H1 (cell line): Measurements from ENCODE around the gene SLC20A1. TPM values are rescaled to one million over a fixed set of nuclear protein-coding genes. Genes with fewer than 3 reads are reported as not detected.

ENCODE experiments used
- CTCF ChIA-PET: fragments of 300-600 bp; sonication (Branson Sonifier 250); formaldehyde crosslinking; loops from one replicate; lab custom pipeline; 2021; ENCODE audit not compliant: partially characterized antibody; lab: Charles Lee
- POLR2A ChIA-PET: fragments of 300-600 bp; sonication (Branson Sonifier 250); formaldehyde crosslinking; loops from one replicate; lab custom pipeline; 2021; ENCODE audit warnings: inconsistent platforms; ENCODE audit not compliant: partially characterized antibody; lab: Charles Lee
- DNase-seq, 2 experiments: peaks; one replicate each; pipeline versions ENCODE4 v3.0.0 to v3.0.0-alpha.2; 2010 to 2022; ENCODE audit warnings: low spot score in 2 of 2, low read depth in 1 of 2, mixed read lengths in 1 of 2
- FAIRE-seq: peaks from 2 replicates; lab custom pipeline; 2011; peaks lifted over from hg19 to GRCh38; lab: Jason Lieb, UNC
- H2AFZ ChIP-seq: 2 replicates; pipeline ENCODE4 v1.8.1; 2012; ENCODE audit warnings: low read length, inconsistent platforms
- H2AK5ac ChIP-seq: 2 replicates; pipeline ENCODE4 v1.6.1; 2013; ENCODE audit warnings: low read depth, low read length
- H2BK120ac ChIP-seq: replicated peaks from 2 replicates; pipeline ENCODE3; 2013; ENCODE audit warnings: low read depth, low read length, inconsistent platforms
- H2BK12ac ChIP-seq: 2 replicates; pipeline ENCODE4 v1.6.1; 2013; ENCODE audit warnings: low read depth, low read length
- H2BK15ac ChIP-seq: 2 replicates; pipeline ENCODE4 v1.6.1; 2013; ENCODE audit warnings: low read length
- H2BK20ac ChIP-seq: 2 replicates; pipeline ENCODE4 v1.6.1; 2013; ENCODE audit warnings: low read length
- H2BK5ac ChIP-seq: 2 replicates; pipeline ENCODE4 v1.6.1; 2013; ENCODE audit warnings: low read depth, low read length
- H3K14ac ChIP-seq: 2 replicates; pipeline ENCODE4 v1.6.1; 2013; ENCODE audit warnings: inconsistent platforms; ENCODE audit not compliant: insufficient read length
- H3K18ac ChIP-seq: 2 replicates; pipeline ENCODE4 v1.6.1; 2013; ENCODE audit warnings: low read length; ENCODE audit errors: extremely low read depth
- H3K23ac ChIP-seq: 2 replicates; pipeline ENCODE4 v1.6.1; 2013; ENCODE audit warnings: inconsistent platforms; ENCODE audit not compliant: insufficient read length
- H3K23me2 ChIP-seq: 2 replicates; pipeline ENCODE4 v1.6.1; 2013; ENCODE audit warnings: low read depth, low read length
- H3K27ac ChIP-seq: 2 replicates; pipeline ENCODE4 v1.6.1; 2011; ENCODE audit warnings: low read depth, low read length, inconsistent platforms
- H3K27me3 ChIP-seq, 4 experiments: replicated peaks in 1 of 4; 1 replicate in 1 of 4; 2 replicates in 3 of 4; pipeline versions ENCODE4 v1.6.1 to v1.8.1; 2011 to 2013; ENCODE audit warnings: low read length in 3 of 4, mild to moderate bottlenecking in 3 of 4, inconsistent platforms in 2 of 4, mixed read lengths in 2 of 4, moderate library complexity in 1 of 4; ENCODE audit not compliant: control insufficient read depth in 3 of 4, insufficient read depth in 3 of 4; ENCODE audit errors: extremely low read depth in 1 of 4
- H3K36me3 ChIP-seq, 4 experiments: 2 replicates each; pipeline versions ENCODE4 v1.6.1 to v1.8.1; 2011 to 2013; ENCODE audit warnings: mild to moderate bottlenecking in 4 of 4, low read length in 3 of 4, moderate library complexity in 2 of 4, control low read depth in 1 of 4, inconsistent platforms in 1 of 4; ENCODE audit not compliant: insufficient read depth in 4 of 4, control insufficient read depth in 2 of 4
- H3K4ac ChIP-seq: replicated peaks from 2 replicates; pipeline ENCODE3; 2013; ENCODE audit warnings: low read length, low read depth, mixed read lengths, inconsistent platforms; ENCODE audit not compliant: insufficient read length
- H3K4me1 ChIP-seq, 4 experiments: replicated peaks in 1 of 4; 1 replicate in 1 of 4; 2 replicates in 3 of 4; pipeline versions ENCODE4 v1.6.1 to v1.8.1; 2011 to 2013; ENCODE audit warnings: low read length in 3 of 4, inconsistent platforms in 2 of 4, mixed read lengths in 1 of 4; ENCODE audit not compliant: insufficient read depth in 4 of 4, control insufficient read depth in 3 of 4
- H3K4me2 ChIP-seq, 2 experiments: 2 replicates each; pipeline versions ENCODE4 v1.6.1 to v1.8.1; 2011 to 2013; ENCODE audit warnings: low read depth in 2 of 2, low read length in 2 of 2, control low read depth in 1 of 2, inconsistent platforms in 1 of 2, mild to moderate bottlenecking in 1 of 2; ENCODE audit not compliant: insufficient read depth in 1 of 2
- H3K4me3 ChIP-seq, 4 experiments: fragments of 200-600, 300-600 bp in 1 of 4; sonication (generic), shearing (Covaris generic), sonication (Bioruptor Twin) in 1 of 4; 2 replicates each; pipeline versions ENCODE4 v1.5.1 to v1.8.1; 2011 to 2016; ENCODE audit warnings: low read length in 4 of 4, low read depth in 3 of 4, control low read depth in 2 of 4, inconsistent platforms in 2 of 4, mild to moderate bottlenecking in 2 of 4, mixed read lengths in 1 of 4, moderate library complexity in 1 of 4; ENCODE audit not compliant: insufficient read depth in 2 of 4; ENCODE audit errors: extremely low read depth in 1 of 4
- H3K56ac ChIP-seq: replicated peaks from 2 replicates; pipeline ENCODE3; 2013; ENCODE audit warnings: low read depth, mild to moderate bottlenecking, mixed read lengths, low read length, inconsistent platforms; ENCODE audit not compliant: insufficient read length
- H3K79me1 ChIP-seq: 2 replicates; pipeline ENCODE4 v1.6.1; 2013; ENCODE audit warnings: low read depth, low read length, control low read depth
- H3K79me2 ChIP-seq, 2 experiments: 2 replicates each; pipeline versions ENCODE4 v1.6.1 to v1.8.1; 2012 to 2013; ENCODE audit warnings: low read length in 2 of 2, mild to moderate bottlenecking in 2 of 2, inconsistent platforms in 1 of 2; ENCODE audit not compliant: insufficient read depth in 2 of 2, control insufficient read depth in 1 of 2
- H3K9ac ChIP-seq, 4 experiments: replicated peaks in 1 of 4; 1 replicate in 1 of 4; 2 replicates in 3 of 4; pipeline versions ENCODE4 v1.6.1 to v1.8.1; 2011 to 2013; ENCODE audit warnings: low read depth in 3 of 4, low read length in 3 of 4, control low read depth in 2 of 4, mild to moderate bottlenecking in 2 of 4, moderate library complexity in 2 of 4, inconsistent platforms in 1 of 4; ENCODE audit errors: extremely low read depth in 1 of 4
- H3K9me3 ChIP-seq, 2 experiments: 2 replicates each; pipeline versions ENCODE4 v1.6.1 to v1.8.1; 2012 to 2013; ENCODE audit warnings: mild to moderate bottlenecking in 2 of 2, moderate library complexity in 2 of 2, control low read depth in 1 of 2, inconsistent platforms in 1 of 2, low read depth in 1 of 2, low read length in 1 of 2, mixed read lengths in 1 of 2; ENCODE audit not compliant: insufficient read depth in 2 of 2
- H4K20me1 ChIP-seq, 2 experiments: replicated peaks in 1 of 2; 2 replicates each; pipeline versions ENCODE3 to v1.8.1; 2011 to 2013; ENCODE audit warnings: inconsistent platforms in 2 of 2, low read length in 2 of 2, mild to moderate bottlenecking in 1 of 2; ENCODE audit not compliant: insufficient read depth in 2 of 2, control insufficient read depth in 1 of 2
- H4K5ac ChIP-seq: 2 replicates; pipeline ENCODE4 v1.6.1; 2013; ENCODE audit warnings: low read length, low read depth, mixed read lengths, inconsistent platforms; ENCODE audit not compliant: insufficient read length
- H4K8ac ChIP-seq: 2 replicates; pipeline ENCODE4 v1.8.0; 2013; ENCODE audit warnings: mild to moderate bottlenecking, moderate library complexity, low read length, inconsistent platforms; ENCODE audit not compliant: insufficient read depth; ENCODE audit errors: extremely low read depth
- H4K91ac ChIP-seq: replicated peaks from 2 replicates; pipeline ENCODE3; 2013; ENCODE audit warnings: low read length, mixed read lengths, inconsistent platforms; ENCODE audit not compliant: insufficient read length
- CTCF ChIP-seq, 3 experiments: IDR thresholded peaks; 1 replicate in 2 of 3; 2 replicates in 1 of 3; pipeline versions ENCODE4 v1.5.1 to v1.6.1; 2011; ENCODE audit warnings: low read length in 3 of 3, mild to moderate bottlenecking in 3 of 3, inconsistent platforms in 2 of 3, low read depth in 1 of 3, moderate library complexity in 1 of 3; ENCODE audit not compliant: insufficient read depth in 1 of 3; ENCODE audit errors: control extremely low read depth in 1 of 3
- SIN3A ChIP-seq, 2 experiments: IDR thresholded peaks in 1 of 2; conservative IDR thresholded peaks in 1 of 2; 2 replicates each; pipeline ENCODE4 v1.6.1; 2011 to 2012; ENCODE audit warnings: low read length in 2 of 2, improper control_type of control experiment in 1 of 2, low read depth in 1 of 2, mild to moderate bottlenecking in 1 of 2
- YY1 ChIP-seq: IDR thresholded peaks from 2 replicates; pipeline ENCODE4 v1.6.1; 2011; ENCODE audit warnings: low read depth, mild to moderate bottlenecking, low read length
- WGBS, 2 experiments: shearing (Covaris generic) in 1 of 2; methylation state at CpG; one replicate each; pipeline versions ENCODE4 v1.1.6 to v1.1.7; 2013 to 2015; ENCODE audit warnings: low lambda C conversion rate in 2 of 2, mixed read lengths in 2 of 2, inconsistent platforms in 1 of 2, low coverage in 1 of 2, missing lambda C conversion rate in 1 of 2; ENCODE audit not compliant: insufficient replicate concordance in 2 of 2, insufficient coverage in 1 of 2, insufficient read length in 1 of 2; ENCODE audit errors: extremely low coverage in 1 of 2, missing lambda C conversion rate in 1 of 2; 5-methylcytosine and 5-hydroxymethylcytosine counted together
- polyA plus RNA-seq, 7 experiments: library from polyadenylated mRNA; depleted of rRNA in 3 of 7; stranded (reverse) in 5 of 7; unstranded in 2 of 7; fragments of >200 nt in 5 of 7; fragments of 200-250 nt in 2 of 7; gene quantifications; 1 replicate in 5 of 7; 2 replicates in 1 of 7; 4 replicates in 1 of 7; pipeline versions ENCODE4 v1.2.1 to v1.2.3, GENCODE V29; 2011 to 2013; ENCODE audit warnings: missing spikeins in 2 of 7, mixed read lengths in 2 of 7
- total RNA-seq: library from RNA; stranded (reverse); fragmentation: NEBNext Ultra II Directional; extraction: Animal tissue kit (Norgen Biotek cat#: 25700); gene quantifications from 2 replicates; pipeline ENCODE4 v1.2.1, GENCODE V29; 2021

SLC20A1 gene
- total and polyA plus RNA-seq, 2 of the 8 experiments (the other 6 are each of a cell fraction or from before 2014, with no cell fraction given) = 42.6 to 105 TPM

GRCh38 chr2:112646791-112647689 is 1.3 kb downstream of the SLC20A1 start:
- H3K27ac ChIP-seq = no peak overlapping the region
- H4K8ac ChIP-seq = no peak overlapping the region
- H3K27me3 ChIP-seq = peaks cover 0 to 5% (median 0%) of the 10 kb centered on the region in 4 experiments; a peak in 3 of 7 replicates
- H4K5ac ChIP-seq = no peak overlapping the region
- H2BK20ac ChIP-seq = no peak overlapping the region
- peaks cover 8 to 48% of the 10 kb centered on the region in 2 experiments for H3K79me2 ChIP-seq
- 59% methylated on average over 20 of the region's 20 CpGs; no CpG with 5 or more reads in 1 of the 2 experiments for WGBS, 2 experiments
- H2AFZ ChIP-seq = no peak overlapping the region
- DNase-seq (no peak), FAIRE-seq (no peak)
- H3K23ac ChIP-seq = no peak overlapping the region
- CTCF ChIA-PET = interaction anchor here (0.5 to 4.6 kb wide), 11 partner anchors 11 to 1123 kb away, joined by 3 to 39 read pairs (median 4); no protein-coding TSS in a partner anchor
- no peaks in the 10 kb centered on the region for H3K9me3 ChIP-seq
- TF ChIP-seq CTCF (IDR thresholded peaks at IDR 0.05; ENCODE audit: control extremely low read depth in 1 of 3, insufficient read depth in 1 of 3, low read depth in 1 of 3, low read length in 3 of 3) (peak in 1 of 3 experiments; percentile 14; a peak in 1 of 4 replicates), SIN3A (conservative IDR thresholded peaks at IDR 0.05 in 1 of 2, IDR thresholded peaks at IDR 0.05 in 1 of 2; ENCODE audit: low read depth in 1 of 2, low read length in 2 of 2) (0 out of 4 replicates have a peak, but pooled peaks of 1 of the 2 experiments have one; percentile 25), YY1 (no peak)
- H2BK120ac ChIP-seq = no peak overlapping the region
- peaks cover 7 to 51% (median 33%) of the 10 kb centered on the region in 4 experiments for H3K36me3 ChIP-seq
- peaks cover 9% of the 10 kb centered on the region for H3K23me2 ChIP-seq
- peak overlapping the region; percentile 90 to 93 for H3K4me2 ChIP-seq
- no peak overlapping the region for H3K18ac ChIP-seq
- no peak overlapping the region for H2BK5ac ChIP-seq
- no peak overlapping the region for H3K56ac ChIP-seq
- H3K4me3 ChIP-seq = peak overlapping the region; percentile 80 to 99 (median 93)
- no peak overlapping the region for H2BK15ac ChIP-seq
- H2AK5ac ChIP-seq = no peak overlapping the region
- H3K4me1 ChIP-seq = peaks cover 3 to 12% (median 6%) of the 10 kb centered on the region in 4 experiments; a peak in 5 of 7 replicates
- H3K79me1 ChIP-seq = peaks cover 6% of the 10 kb centered on the region; the same call in 1 of the 2 replicates
- no peak overlapping the region for H3K14ac ChIP-seq
- H3K9ac ChIP-seq = peak overlapping the region in 3 of 4 experiments; percentile 35 to 98 (median 49); a peak in 4 of 7 replicates
- H2BK12ac ChIP-seq = no peak overlapping the region
- no peak overlapping the region for H3K4ac ChIP-seq
- H4K91ac ChIP-seq = no peak overlapping the region
- H4K20me1 ChIP-seq = peaks cover 4 to 5% of the 10 kb centered on the region in 2 experiments
- POLR2A ChIA-PET = interaction anchor here (0.5 to 6.8 kb wide), 17 partner anchors 11 to 83 kb away, joined by 3 to 122 read pairs (median 6); no protein-coding TSS in a partner anchor
